HG03025 (cell line): Measurements from ENCODE around the gene IRGM.
"Not testable (repeated sequence)": the region's sequence is repeated elsewhere in the genome, so short reads cannot be mapped to it uniquely, and the experiment has no call there.

Experiments
- ATAC-seq: cut with Tn5 transposase; IDR thresholded peaks from one replicate; pipeline ENCODE4 v1.9.1; 2021; ENCODE audit warnings: mild to moderate bottlenecking, moderate library complexity; ENCODE audit not compliant: unreplicated experiment, low FRiP score

The IRGM gene

GRCh38 chr5:150846308-150846653, at the start of gene IRGM:
Gene IRGM (plus strand): TSS chr5:150846521. CDS start chr5:150848124, 1,603 bp downstream.
- ATAC-seq: not testable (repeated sequence)

GRCh38 chr5:150797384-150797783, 48.9 kb upstream of the IRGM start:
- no peak for ATAC-seq

GRCh38 chr5:150801117-150801927, 45.0 kb upstream of the IRGM start:
- ATAC-seq: no peak

GRCh38 chr5:150804388-150804787, 41.9 kb upstream of the IRGM start:
- no peak for ATAC-seq

GRCh38 chr5:150809363-150809762, 37.0 kb upstream of the IRGM start:
- ATAC-seq: no peak

- ATAC-seq: no peak
These were observed 31.3 kb upstream of the IRGM start for GRCh38 chr5:150815010-150815409.

GRCh38 chr5:150816946-150817345, 29.4 kb upstream of the IRGM start:
- no peak for ATAC-seq

GRCh38 chr5:150829744-150830143, 16.6 kb upstream of the IRGM start:
- ATAC-seq: no peak

GRCh38 chr5:150831821-150832220, 14.5 kb upstream of the IRGM start:
- not testable (repeated sequence) for ATAC-seq

GRCh38 chr5:150836064-150836463, 10.3 kb upstream of the IRGM start:
- ATAC-seq: no peak

- ATAC-seq: no peak
These were observed 9.6 kb upstream of the IRGM start for GRCh38 chr5:150836703-150837102.

GRCh38 chr5:150845185-150845859, 999 bp upstream of the IRGM start:
- not testable (repeated sequence) for ATAC-seq

GRCh38 chr5:150846654-150847333, 473 bp downstream of the IRGM start:
- ATAC-seq: peak; percentile 89

GRCh38 chr5:150847334-150847695, 994 bp downstream of the IRGM start:
- ATAC-seq: no peak

- ATAC-seq: no peak
These were observed 1.9 kb downstream of the IRGM start for GRCh38 chr5:150848271-150848670.

GRCh38 chr5:150851039-150851438, 4.7 kb downstream of the IRGM start:
- no peak for ATAC-seq

- no peak for ATAC-seq
These were observed 7.2 kb downstream of the IRGM start for GRCh38 chr5:150853561-150853960.

- not testable (repeated sequence) for ATAC-seq
These were observed 10.4 kb downstream of the IRGM start for GRCh38 chr5:150856700-150857099.

- ATAC-seq: no peak
These were observed 14.0 kb downstream of the IRGM start for GRCh38 chr5:150860246-150860821.

- no peak for ATAC-seq
These were observed 15.7 kb downstream of the IRGM start for GRCh38 chr5:150862070-150862469.

GRCh38 chr5:150879358-150879757, 33.0 kb downstream of the IRGM start:
- no peak for ATAC-seq
